Gastrocnemius medialis (tissue), 4 donors: ENCODE data around the gene CTIF. TPM values are rescaled to one million over a fixed set of nuclear protein-coding genes. Genes with fewer than 3 reads are reported as not detected.

Experiments used
- ATAC-seq, 2 donors: fragments of 150-250 bp; one replicate each; pipeline ENCODE4 v1.9.1; 2016
- DNase-seq, 2 donors: peaks; one replicate each; pipeline ENCODE4 v3.0.0-alpha.2; 2019
- H3K27ac ChIP-seq, 4 donors: fragments of 200-600 bp; sonication (generic); 1 replicate in 1 of 4; 2 replicates in 3 of 4; pipeline ENCODE4 v1.5.1; 2016 to 2018; ENCODE audit warnings: mild to moderate bottlenecking in 2 of 4, moderate library complexity in 1 of 4
- H3K27me3 ChIP-seq, 3 donors: fragments of 200-600 bp; sonication (generic) in 2 of 3; 1 replicate in 1 of 3; 2 replicates in 2 of 3; pipeline versions ENCODE4 v1.5.1 to v1.6.0; 2016 to 2019; ENCODE audit warnings: mild to moderate bottlenecking in 1 of 3, moderate library complexity in 1 of 3
- H3K36me3 ChIP-seq, 2 donors: fragments of 200-600 bp; sonication (generic) in 1 of 2; one replicate each; pipeline ENCODE4 v1.5.1; 2017 to 2018
- H3K4me1 ChIP-seq, 2 donors: fragments of 200-600 bp; sonication (generic) in 1 of 2; one replicate each; pipeline ENCODE4 v1.5.1; 2016 to 2017; ENCODE audit warnings: mild to moderate bottlenecking in 2 of 2
- H3K4me3 ChIP-seq, 4 donors: fragments of 200-600 bp; sonication (generic) in 3 of 4; 1 replicate in 1 of 4; 2 replicates in 3 of 4; pipeline ENCODE4 v1.5.1; 2016 to 2019; ENCODE audit warnings: mild to moderate bottlenecking in 2 of 4
- H3K9me3 ChIP-seq, 3 donors: fragments of 200-600 bp; sonication (generic) in 2 of 3; 1 replicate in 1 of 3; 2 replicates in 2 of 3; pipeline ENCODE4 v1.5.1; 2016 to 2019
- CTCF ChIP-seq, 5 experiments: fragments of 450-650 bp in 3 of 5; fragments of 200-600 bp in 2 of 5; sonication (generic) in 2 of 5; IDR thresholded peaks in 4 of 5; conservative IDR thresholded peaks in 1 of 5; 1 replicate in 4 of 5; 2 replicates in 1 of 5; pipeline ENCODE4 v1.5.1; 2016 to 2019; ENCODE audit warnings: antibody characterized with exemption in 5 of 5, mild to moderate bottlenecking in 3 of 5, moderate library complexity in 3 of 5
- POLR2A ChIP-seq, 2 donors: fragments of 450-650 bp; IDR thresholded peaks; one replicate each; pipeline ENCODE4 v1.6.1; 2017; ENCODE audit warnings: antibody characterized with exemption in 2 of 2, mild to moderate bottlenecking in 2 of 2, moderate library complexity in 2 of 2
- in situ Hi-C, 4 donors: fragments of 200-750 bp; cut with MboI; loops; one replicate each; pipeline versions ENCODE4 v1.15.0 to v1.8.0; 2017; ENCODE audit warnings: low sequenced_read_pairs in 4 of 4
- intact Hi-C: fragments of 100-400 bp; cut with DNase I; formaldehyde crosslinking; loops from one replicate; pipeline ENCODE4 v1.15.1; 2023; ENCODE audit warnings: low total_unique reads
- total RNA-seq, 4 donors: library from RNA; depleted of rRNA; stranded (reverse); fragments of >200 nt; gene quantifications; one replicate each; pipeline versions ENCODE4 v1.1.0 to v1.2.3, GENCODE V29; 2016

The CTIF gene
- total RNA-seq: 10 to 100 TPM; 20.2 to 35.4 (median 23.1) TPM

GRCh38 chr18:48538531-48539405, at the start of gene CTIF:
Gene CTIF, plus strand, starts transcription at chr18:48539031. Its CDS starts 80,535 bp downstream, at chr18:48619566.
- H3K9me3 ChIP-seq: no peaks in the 10 kb centered on the region
- DNase-seq (peak; percentile 96 to 97), ATAC-seq (peak; percentile 73 to 74)
- H3K27ac ChIP-seq: peak within 1 kb of the TSS; percentile 89 to 98 (median 94)
- in situ Hi-C loops (loop anchor here in 1 of 4 donors (25.0 kb wide), 1 partner anchor 399 kb away; no protein-coding TSS in a partner anchor), intact Hi-C loops (loop anchor here (2.0 kb wide), 1 partner anchor 608 kb away; the partner anchor contains the start of gene SMAD2)
- H3K4me1 ChIP-seq: peaks cover 14 to 21% of the 10 kb centered on the region in 2 donors
- peak in 1 of 2 donors; percentile 44 for TF ChIP-seq POLR2A (IDR thresholded peaks at IDR 0.05)
- no peak for TF ChIP-seq CTCF (IDR thresholded peaks at IDR 0.05 in 4 of 5, conservative IDR thresholded peaks at IDR 0.05 in 1 of 5)
- peak within 1 kb of the TSS; percentile 74 to 87 (median 84) for H3K4me3 ChIP-seq
- no peaks in the 10 kb centered on the region for H3K36me3 ChIP-seq
- no peaks in the 10 kb centered on the region for H3K27me3 ChIP-seq

GRCh38 chr18:48490641-48491293, 48.1 kb upstream of the CTIF start:
- Histone ChIP-seq H3K4me3 (no peak overlapping the region), H3K36me3 (no peaks in the 10 kb centered on the region), H3K27ac (no peak overlapping the region), H3K27me3 (no peaks in the 10 kb centered on the region), H3K4me1 (no peaks in the 10 kb centered on the region), H3K9me3 (no peaks in the 10 kb centered on the region)
- DNase-seq (no peak), ATAC-seq (no peak)
- intact Hi-C loops: no loop called here
- no peak for TF ChIP-seq POLR2A (IDR thresholded peaks at IDR 0.05)
- no peak for TF ChIP-seq CTCF (IDR thresholded peaks at IDR 0.05 in 4 of 5, conservative IDR thresholded peaks at IDR 0.05 in 1 of 5)
- in situ Hi-C loops: no loop called here

- no peak for TF ChIP-seq CTCF (IDR thresholded peaks at IDR 0.05 in 4 of 5, conservative IDR thresholded peaks at IDR 0.05 in 1 of 5)
- no peak for TF ChIP-seq POLR2A (IDR thresholded peaks at IDR 0.05)
- Histone ChIP-seq H3K4me3 (no peak overlapping the region), H3K27me3 (no peaks in the 10 kb centered on the region), H3K36me3 (no peaks in the 10 kb centered on the region), H3K4me1 (no peaks in the 10 kb centered on the region), H3K27ac (no peak overlapping the region), H3K9me3 (no peaks in the 10 kb centered on the region)
- in situ Hi-C loops (no loop called here), intact Hi-C loops (no loop called here)
- ATAC-seq: no peak
- DNase-seq: no peak
Measured at GRCh38 chr18:48492880-48493279, 46.0 kb upstream of the CTIF start.

GRCh38 chr18:48493434-48494230, 45.2 kb upstream of the CTIF start:
- H3K27me3 ChIP-seq: no peaks in the 10 kb centered on the region
- H3K4me3 ChIP-seq: no peak overlapping the region
- intact Hi-C loops (no loop called here), in situ Hi-C loops (no loop called here)
- no peak overlapping the region for H3K27ac ChIP-seq
- H3K36me3 ChIP-seq: no peaks in the 10 kb centered on the region
- no peaks in the 10 kb centered on the region for H3K9me3 ChIP-seq
- no peaks in the 10 kb centered on the region for H3K4me1 ChIP-seq
- ATAC-seq: no peak
- DNase-seq: no peak
- TF ChIP-seq CTCF (IDR thresholded peaks at IDR 0.05 in 4 of 5, conservative IDR thresholded peaks at IDR 0.05 in 1 of 5) (no peak), POLR2A (IDR thresholded peaks at IDR 0.05) (no peak)
